SU-DHL-6 (cell line): ENCODE data around the gene PRICKLE2.

ENCODE experiments used
- CTCF ChIP-seq: fragments of 200-600 bp; sonication (generic); IDR thresholded peaks from one replicate; pipeline ENCODE4 v1.5.1; 2017; ENCODE audit warnings: antibody characterized with exemption, mild to moderate bottlenecking, low read length, moderate library complexity; ENCODE audit not compliant: insufficient read depth, poor library complexity, severe bottlenecking
- EZH2phosphoT487 ChIP-seq: fragments of 200-600 bp; sonication (generic), shearing (Covaris generic); conservative IDR thresholded peaks from 2 replicates; pipeline ENCODE4 v1.6.1; 2018; ENCODE audit warnings: mild to moderate bottlenecking, antibody characterized with exemption, low read length, moderate library complexity, mixed read lengths

GRCh38 chr3:64042952-64043351, 182.3 kb downstream of the PRICKLE2 start:
- no peak for TF ChIP-seq CTCF
- TF ChIP-seq EZH2phosphoT487: no peak
